HepG2 (cell line): Measurements from ENCODE around the gene HEXD. TPM values are rescaled to one million over a fixed set of nuclear protein-coding genes. Genes with fewer than 3 reads are reported as not detected.

Experiments
- ARNT2 ChIP-seq: sonication (generic); formaldehyde crosslinking; IDR thresholded peaks from 2 replicates; pipeline ENCODE4 v1.8.0; 2022; ENCODE audit warnings: mild to moderate bottlenecking, low read depth, missing genetic modification reagents, moderate library complexity
- FOXK1 ChIP-seq: sonication (generic); formaldehyde crosslinking; IDR thresholded peaks from 2 replicates; pipeline ENCODE4 v1.4.0; 2020; ENCODE audit warnings: low read depth, missing genetic modification reagents, borderline replicate concordance
- FOXP1 ChIP-seq, 2 experiments: fragments of 450-650 bp in 1 of 2; IDR thresholded peaks; 2 replicates each; pipeline ENCODE4 v1.6.1; 2017 to 2018; ENCODE audit warnings: antibody characterized with exemption in 1 of 2
- GFI1 ChIP-seq: sonication (generic); formaldehyde crosslinking; IDR thresholded peaks from 2 replicates; pipeline ENCODE4 v1.5.0; 2020; ENCODE audit warnings: missing genetic modification reagents, mild to moderate bottlenecking, borderline replicate concordance
- HNRNPL ChIP-seq: fragments of 200-400 bp; formaldehyde crosslinking; IDR thresholded peaks from 2 replicates; pipeline ENCODE4 v1.6.1; 2017; ENCODE audit warnings: mild to moderate bottlenecking, low read depth, low read length
- JUN ChIP-seq: sonication (generic); formaldehyde crosslinking; IDR thresholded peaks from 2 replicates; pipeline ENCODE4 v1.4.0; 2020; ENCODE audit warnings: mild to moderate bottlenecking, missing genetic modification reagents
- KMT2A ChIP-seq: sonication (generic); formaldehyde crosslinking; IDR thresholded peaks from 2 replicates; pipeline ENCODE4 v1.4.0; 2020; ENCODE audit warnings: missing genetic modification reagents
- POLR2G ChIP-seq: fragments of 200-400 bp; formaldehyde crosslinking; IDR thresholded peaks from 2 replicates; pipeline ENCODE4 v1.6.1; 2018; ENCODE audit warnings: mild to moderate bottlenecking, low read depth, low read length, moderate library complexity
- REST ChIP-seq, 2 experiments: IDR thresholded peaks; 2 replicates each; pipeline ENCODE4 v1.6.1; 2011 to 2012; ENCODE audit warnings: low read length in 2 of 2, borderline replicate concordance in 1 of 2, low read depth in 1 of 2, mild to moderate bottlenecking in 1 of 2, moderate library complexity in 1 of 2
- TEAD3 ChIP-seq: optimal IDR thresholded peaks from 2 replicates; pipeline ENCODE3; 2016; ENCODE audit warnings: borderline replicate concordance
- THAP11 ChIP-seq: IDR thresholded peaks from 2 replicates; pipeline ENCODE4 v1.6.1; 2016; ENCODE audit warnings: missing biosample characterization, missing genetic modification reagents
- ZKSCAN5 ChIP-seq: sonication (generic); formaldehyde crosslinking; IDR thresholded peaks from 2 replicates; pipeline ENCODE4 v1.5.1; 2020; ENCODE audit warnings: mild to moderate bottlenecking, missing genetic modification reagents
- ZNF432 ChIP-seq: sonication (generic); formaldehyde crosslinking; IDR thresholded peaks from 2 replicates; pipeline ENCODE4 v1.5.0; 2020; ENCODE audit warnings: missing genetic modification reagents, mild to moderate bottlenecking, borderline replicate concordance
- polyA plus RNA-seq, 8 experiments: library from polyadenylated mRNA; depleted of rRNA in 3 of 8; stranded (reverse) in 7 of 8; unstranded in 1 of 8; fragments of >200 nt; fragmentation: Illumina TruSeq in 4 of 8; extraction: Trizol in 4 of 8; gene quantifications; 2 replicates each; pipeline versions ENCODE4 v1.2.1 to v1.2.3, GENCODE V29; 2011 to 2016; ENCODE audit warnings: low read depth in 4 of 8, missing spikeins in 1 of 8, mixed read lengths in 1 of 8; ENCODE audit not compliant: insufficient read depth in 1 of 8
- total RNA-seq, 5 experiments: library from RNA; depleted of rRNA; stranded (reverse); fragments of >200 nt; fragmentation: Illumina TruSeq; extraction: Trizol; gene quantifications; 2 replicates each; pipeline ENCODE4 v1.2.3, GENCODE V29; 2016; ENCODE audit warnings: low read depth in 1 of 5
- TF ChIP-seq, protein P1 (sequence below): sonication (generic); formaldehyde crosslinking; IDR thresholded peaks from 2 replicates; pipeline ENCODE4 v1.8.0; 2022; ENCODE audit warnings: missing genetic modification reagents, mild to moderate bottlenecking, borderline replicate concordance
- TF ChIP-seq, protein P2 (sequence below): sonication (generic); formaldehyde crosslinking; IDR thresholded peaks from one replicate; pipeline ENCODE4 v1.5.1; 2020; ENCODE audit warnings: mild to moderate bottlenecking, missing genetic modification reagents; ENCODE audit errors: not compliant biosample characterization

HEXD gene
- total and polyA plus RNA-seq, 2 of the 13 experiments (the other 11 are each of a cell fraction or from before 2014, with no cell fraction given) = 22.3 to 41.8 TPM

- 0 out of 2 replicates have a peak, but pooled peaks have one; percentile 20 for TF ChIP-seq ZNF432 (CRISPR knock-in tag)
- TF ChIP-seq, protein P1, sequence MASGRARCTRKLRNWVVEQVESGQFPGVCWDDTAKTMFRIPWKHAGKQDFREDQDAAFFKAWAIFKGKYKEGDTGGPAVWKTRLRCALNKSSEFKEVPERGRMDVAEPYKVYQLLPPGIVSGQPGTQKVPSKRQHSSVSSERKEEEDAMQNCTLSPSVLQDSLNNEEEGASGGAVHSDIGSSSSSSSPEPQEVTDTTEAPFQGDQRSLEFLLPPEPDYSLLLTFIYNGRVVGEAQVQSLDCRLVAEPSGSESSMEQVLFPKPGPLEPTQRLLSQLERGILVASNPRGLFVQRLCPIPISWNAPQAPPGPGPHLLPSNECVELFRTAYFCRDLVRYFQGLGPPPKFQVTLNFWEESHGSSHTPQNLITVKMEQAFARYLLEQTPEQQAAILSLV (CRISPR knock-in tag) = peak; percentile 88; the same call in 1 of the 2 replicates
- TF ChIP-seq, protein P2, sequence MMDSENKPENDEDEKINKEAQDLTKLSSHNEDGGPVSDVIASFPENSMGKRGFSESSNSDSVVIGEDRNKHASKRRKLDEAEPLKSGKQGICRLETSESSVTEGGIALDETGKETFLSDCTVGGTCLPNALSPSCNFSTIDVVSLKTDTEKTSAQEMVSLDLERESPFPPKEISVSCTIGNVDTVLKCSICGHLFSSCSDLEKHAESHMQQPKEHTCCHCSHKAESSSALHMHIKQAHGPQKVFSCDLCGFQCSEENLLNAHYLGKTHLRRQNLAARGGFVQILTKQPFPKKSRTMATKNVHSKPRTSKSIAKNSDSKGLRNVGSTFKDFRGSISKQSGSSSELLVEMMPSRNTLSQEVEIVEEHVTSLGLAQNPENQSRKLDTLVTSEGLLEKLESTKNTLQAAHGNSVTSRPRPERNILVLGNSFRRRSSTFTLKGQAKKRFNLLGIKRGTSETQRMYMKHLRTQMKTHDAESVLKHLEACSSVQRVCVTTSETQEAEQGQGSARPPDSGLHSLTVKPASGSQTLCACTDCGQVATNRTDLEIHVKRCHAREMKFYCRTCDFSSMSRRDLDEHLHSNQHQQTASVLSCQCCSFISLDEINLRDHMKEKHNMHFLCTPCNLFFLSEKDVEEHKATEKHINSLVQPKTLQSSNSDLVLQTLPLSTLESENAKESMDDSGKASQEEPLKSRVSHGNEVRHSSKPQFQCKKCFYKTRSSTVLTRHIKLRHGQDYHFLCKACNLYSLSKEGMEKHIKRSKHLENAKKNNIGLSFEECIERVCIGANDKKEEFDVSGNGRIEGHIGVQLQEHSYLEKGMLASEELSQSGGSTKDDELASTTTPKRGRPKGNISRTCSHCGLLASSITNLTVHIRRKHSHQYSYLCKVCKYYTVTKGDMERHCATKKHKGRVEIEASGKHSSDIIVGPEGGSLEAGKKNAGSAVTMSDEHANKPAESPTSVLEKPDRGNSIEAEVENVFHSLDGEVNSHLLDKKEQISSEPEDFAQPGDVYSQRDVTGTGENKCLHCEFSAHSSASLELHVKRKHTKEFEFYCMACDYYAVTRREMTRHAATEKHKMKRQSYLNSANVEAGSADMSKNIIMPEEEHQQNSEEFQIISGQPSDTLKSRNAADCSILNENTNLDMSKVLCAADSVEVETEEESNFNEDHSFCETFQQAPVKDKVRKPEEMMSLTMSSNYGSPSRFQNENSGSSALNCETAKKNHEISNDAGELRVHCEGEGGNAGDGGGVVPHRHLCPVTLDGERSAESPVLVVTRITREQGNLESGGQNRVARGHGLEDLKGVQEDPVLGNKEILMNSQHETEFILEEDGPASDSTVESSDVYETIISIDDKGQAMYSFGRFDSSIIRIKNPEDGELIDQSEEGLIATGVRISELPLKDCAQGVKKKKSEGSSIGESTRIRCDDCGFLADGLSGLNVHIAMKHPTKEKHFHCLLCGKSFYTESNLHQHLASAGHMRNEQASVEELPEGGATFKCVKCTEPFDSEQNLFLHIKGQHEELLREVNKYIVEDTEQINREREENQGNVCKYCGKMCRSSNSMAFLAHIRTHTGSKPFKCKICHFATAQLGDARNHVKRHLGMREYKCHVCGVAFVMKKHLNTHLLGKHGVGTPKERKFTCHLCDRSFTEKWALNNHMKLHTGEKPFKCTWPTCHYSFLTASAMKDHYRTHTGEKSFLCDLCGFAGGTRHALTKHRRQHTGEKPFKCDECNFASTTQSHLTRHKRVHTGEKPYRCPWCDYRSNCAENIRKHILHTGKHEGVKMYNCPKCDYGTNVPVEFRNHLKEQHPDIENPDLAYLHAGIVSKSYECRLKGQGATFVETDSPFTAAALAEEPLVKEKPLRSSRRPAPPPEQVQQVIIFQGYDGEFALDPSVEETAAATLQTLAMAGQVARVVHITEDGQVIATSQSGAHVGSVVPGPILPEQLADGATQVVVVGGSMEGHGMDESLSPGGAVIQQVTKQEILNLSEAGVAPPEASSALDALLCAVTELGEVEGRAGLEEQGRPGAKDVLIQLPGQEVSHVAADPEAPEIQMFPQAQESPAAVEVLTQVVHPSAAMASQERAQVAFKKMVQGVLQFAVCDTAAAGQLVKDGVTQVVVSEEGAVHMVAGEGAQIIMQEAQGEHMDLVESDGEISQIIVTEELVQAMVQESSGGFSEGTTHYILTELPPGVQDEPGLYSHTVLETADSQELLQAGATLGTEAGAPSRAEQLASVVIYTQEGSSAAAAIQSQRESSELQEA (CRISPR knock-in tag) = peak; percentile 81
- peak; percentile 24 for TF ChIP-seq TEAD3 (CRISPR knock-in tag)
- peak; percentile 78; the same call in 1 of the 2 replicates for TF ChIP-seq FOXK1
- peak; percentile 99 for TF ChIP-seq POLR2G
- TF ChIP-seq ZKSCAN5 (CRISPR knock-in tag) = no peak
- TF ChIP-seq ARNT2 (CRISPR knock-in tag) = peak; percentile 98
- peak; percentile 86; the same call in 1 of the 2 replicates for TF ChIP-seq THAP11
- 0 out of 2 replicates have a peak, but pooled peaks have one; percentile 77 for TF ChIP-seq GFI1 (CRISPR knock-in tag)
- TF ChIP-seq JUN (CRISPR knock-in tag) = peak; percentile 82; the same call in 1 of the 2 replicates
- no peak for TF ChIP-seq FOXP1 (IDR thresholded peaks at IDR 0.05)
- peak; percentile 35; the same call in 1 of the 2 replicates for TF ChIP-seq FOXP1 (CRISPR knock-in tag; IDR thresholded peaks at IDR 0.05)
- peak in 1 of 2 experiments; percentile 72; a peak in 1 of 4 replicates for TF ChIP-seq REST (IDR thresholded peaks at IDR 0.05; ENCODE audit: borderline replicate concordance in 1 of 2, low read depth in 1 of 2, low read length in 2 of 2)
- peak; percentile 73; the same call in 1 of the 2 replicates for TF ChIP-seq HNRNPL
- peak; percentile 17 for TF ChIP-seq KMT2A (CRISPR knock-in tag)
Observed at GRCh38 chr17:82458179-82458884, 40.2 kb downstream of the HEXD start, which contains the start of gene NARF (continued).
